COLO668 (cell line): Measurements from ENCODE around the gene LRRC52.

Experiments used
- DNase-seq: peaks from one replicate; lab custom pipeline; 2025; ENCODE audit not compliant: unreplicated experiment; lab: John Stamatoyannopoulos, UW

Gene LRRC52

DNA sequence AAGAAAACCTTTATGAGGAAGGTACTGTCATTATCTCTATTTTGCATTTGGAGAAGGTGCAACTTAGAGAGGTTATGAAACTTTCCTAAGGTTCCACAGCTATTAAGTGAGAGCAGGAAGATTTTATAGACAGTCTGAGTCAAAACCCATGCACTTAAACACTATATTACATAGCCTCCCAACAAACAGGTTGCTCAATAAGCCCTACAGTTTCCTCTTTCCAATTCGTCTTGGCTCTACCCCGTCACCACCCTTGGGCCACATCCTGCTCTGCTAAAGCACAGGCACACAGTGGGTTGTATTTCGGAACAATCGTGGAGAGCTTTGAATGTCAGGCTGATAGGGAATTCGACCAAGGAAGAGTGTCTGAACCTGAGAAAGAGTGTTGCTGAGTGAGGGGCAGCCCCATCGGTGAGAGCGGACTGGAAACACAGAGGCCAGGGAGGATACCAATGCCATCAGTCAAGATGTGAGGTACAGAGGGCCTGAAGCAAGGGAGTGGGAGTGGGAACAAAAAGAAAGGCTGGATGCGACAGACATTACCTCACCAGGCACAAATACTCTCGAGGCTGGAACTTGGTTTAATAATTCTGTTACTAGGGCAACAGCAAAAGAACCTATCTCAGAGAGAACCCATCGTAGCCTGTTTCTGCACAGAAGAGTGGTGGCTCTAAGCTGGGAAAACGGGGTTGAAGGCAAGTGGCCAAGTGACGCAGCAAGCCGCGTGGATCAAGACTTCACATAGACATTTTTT lies 6.3 kb upstream of the LRRC52 start:
- DNase-seq, result no peak

DNA sequence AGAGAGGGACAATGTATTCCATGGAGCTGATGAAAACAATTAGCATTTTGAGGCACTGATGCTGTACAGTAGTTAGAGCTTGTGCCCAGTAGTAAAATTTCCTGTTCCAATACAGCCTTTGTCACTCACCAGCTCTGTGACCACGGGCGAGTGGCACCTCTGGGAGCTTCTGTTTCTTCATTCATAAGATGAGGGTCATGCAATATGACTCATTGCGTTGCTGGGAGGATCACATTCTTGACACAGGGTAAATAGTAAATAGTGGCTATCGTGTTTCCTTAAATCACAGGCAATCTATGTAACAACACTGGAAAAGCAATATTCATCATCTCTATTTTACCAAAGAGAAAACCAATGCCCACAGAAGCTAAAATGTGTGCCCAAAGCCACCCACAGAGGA lies 4.5 kb upstream of the LRRC52 start:
- peak; percentile 50 for DNase-seq

DNA sequence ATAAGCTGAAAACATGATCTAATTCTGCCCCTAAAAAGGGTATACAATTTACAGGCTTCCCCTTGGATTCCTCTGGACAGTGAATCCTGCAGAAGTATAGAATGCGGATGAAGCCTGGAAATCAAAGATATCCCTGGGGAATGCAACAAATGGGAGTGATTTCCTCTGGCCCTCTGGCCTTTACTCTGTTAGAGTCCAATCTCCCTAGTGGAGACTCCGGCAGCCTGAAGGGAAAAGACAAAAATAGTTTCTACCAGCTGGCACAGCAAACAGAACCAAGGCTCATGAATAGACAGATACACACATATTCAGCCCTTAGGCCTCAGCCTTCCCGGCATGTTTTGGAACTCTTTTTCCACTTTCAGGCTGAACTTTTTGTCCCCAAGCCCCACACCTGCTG lies 3.9 kb upstream of the LRRC52 start:
- no peak for DNase-seq

GRCh38 chr1:165542015-165542631 lies 1.7 kb upstream of the LRRC52 start:
- DNase-seq, result no peak

GRCh38 chr1:165542647-165543046 lies 1.2 kb upstream of the LRRC52 start:
- no peak for DNase-seq

- DNase-seq, result no peak
Measured at GRCh38 chr1:165544996-165545395, 1.2 kb downstream of the LRRC52 start.

- DNase-seq, result no peak
Measured at GRCh38 chr1:165545974-165546373, 2.2 kb downstream of the LRRC52 start.

DNA sequence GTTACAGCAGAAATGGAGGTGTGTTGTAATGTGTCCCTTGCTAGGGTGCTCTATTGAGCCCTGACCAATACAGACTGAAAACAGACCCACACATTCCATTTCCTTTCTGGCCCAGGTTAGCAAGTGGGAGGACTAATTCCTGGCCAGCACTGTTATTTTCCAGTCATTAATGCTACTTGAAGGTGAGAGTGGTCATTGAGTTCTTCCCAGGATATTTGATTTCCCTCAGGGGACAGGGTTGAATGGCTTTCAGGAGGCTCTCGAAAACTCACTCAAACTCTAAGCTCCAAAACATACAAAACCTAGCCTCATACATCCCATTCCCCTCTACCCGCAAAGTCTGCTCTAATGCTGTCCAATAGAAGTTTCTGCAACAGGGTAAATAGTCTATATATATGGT lies 6.2 kb downstream of the LRRC52 start:
- DNase-seq, result no peak

DNA sequence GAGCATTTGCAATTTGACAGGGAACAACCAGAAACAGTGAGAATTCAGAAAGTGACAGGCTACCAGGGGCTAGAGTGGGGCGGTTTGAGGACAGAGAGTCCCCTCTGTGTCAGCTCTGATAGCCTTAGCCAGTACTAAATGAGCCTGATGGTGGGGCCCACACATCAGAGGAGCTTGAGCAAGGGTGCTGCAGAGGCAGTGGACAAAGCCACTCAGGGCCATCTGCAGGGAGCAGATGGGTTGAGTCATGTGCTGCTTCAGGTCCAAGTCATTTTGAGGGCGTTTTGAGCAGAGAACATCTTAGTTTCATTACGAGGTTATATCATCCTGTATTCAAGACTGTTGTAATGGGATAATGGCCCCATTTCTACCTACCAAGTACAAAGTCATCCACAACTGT lies 7.7 kb downstream of the LRRC52 start:
- DNase-seq, result no peak

DNA sequence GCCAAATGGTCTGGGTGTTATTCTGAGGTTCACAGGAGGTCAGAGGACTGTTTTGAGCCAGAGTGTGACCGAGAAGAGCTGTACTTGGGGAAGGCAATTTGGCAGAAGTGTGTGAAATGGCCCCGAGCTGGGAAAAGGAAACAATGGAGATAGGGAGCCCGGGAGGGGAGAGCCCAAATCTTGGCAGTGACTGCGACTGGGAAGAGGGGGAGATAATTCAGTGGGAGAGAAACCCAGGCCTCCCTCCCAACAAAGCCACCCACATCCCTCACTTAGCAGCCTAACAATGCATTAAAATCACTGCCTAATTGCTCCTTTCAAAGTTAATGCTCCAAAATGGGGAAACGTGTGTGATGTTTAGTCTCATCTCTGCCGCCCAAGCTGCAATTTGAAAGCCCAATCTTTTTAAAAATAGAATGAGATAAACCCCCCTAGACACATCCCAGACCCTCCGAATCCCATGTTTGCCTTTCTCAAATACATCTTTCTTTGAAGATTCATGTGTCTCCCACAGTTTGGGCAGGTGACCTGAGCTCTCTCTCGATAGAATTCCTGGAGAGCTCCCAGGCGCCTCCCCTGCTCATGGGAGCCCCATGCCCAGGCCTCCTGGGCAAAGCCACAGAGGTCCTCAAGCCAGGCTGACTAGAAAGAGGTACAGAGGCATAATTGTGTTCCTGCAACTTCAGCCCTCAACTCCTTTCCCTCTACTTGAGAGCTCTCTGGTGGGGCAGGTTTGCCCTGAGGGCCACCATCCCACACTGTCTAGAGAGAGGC lies 17.3 kb downstream of the LRRC52 start:
- DNase-seq, result no peak

GRCh38 chr1:165562571-165562970 lies 18.8 kb downstream of the LRRC52 start:
- DNase-seq, result no peak

- DNase-seq, result no peak
Measured at GRCh38 chr1:165563551-165563950, 19.8 kb downstream of the LRRC52 start.

DNA sequence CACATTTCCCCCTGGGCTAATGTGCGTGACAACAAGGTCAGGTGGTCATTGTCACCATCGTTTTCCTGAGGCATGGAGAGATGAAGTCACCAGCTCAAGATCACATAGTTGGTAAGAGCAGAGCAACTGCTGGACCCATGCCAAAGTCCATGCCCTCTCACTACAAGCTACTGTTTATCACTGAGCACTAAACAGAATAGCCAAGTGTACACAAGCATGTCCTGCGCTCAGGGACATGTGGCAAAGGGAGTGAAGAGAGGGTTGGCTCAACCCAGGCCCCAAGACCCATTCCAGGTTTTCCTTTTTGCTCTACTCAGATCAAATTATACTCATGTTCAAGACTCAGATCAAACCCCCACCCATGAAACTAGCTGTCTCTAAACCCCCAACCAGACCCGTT lies 20.8 kb downstream of the LRRC52 start:
- DNase-seq, result peak; percentile 38

DNA sequence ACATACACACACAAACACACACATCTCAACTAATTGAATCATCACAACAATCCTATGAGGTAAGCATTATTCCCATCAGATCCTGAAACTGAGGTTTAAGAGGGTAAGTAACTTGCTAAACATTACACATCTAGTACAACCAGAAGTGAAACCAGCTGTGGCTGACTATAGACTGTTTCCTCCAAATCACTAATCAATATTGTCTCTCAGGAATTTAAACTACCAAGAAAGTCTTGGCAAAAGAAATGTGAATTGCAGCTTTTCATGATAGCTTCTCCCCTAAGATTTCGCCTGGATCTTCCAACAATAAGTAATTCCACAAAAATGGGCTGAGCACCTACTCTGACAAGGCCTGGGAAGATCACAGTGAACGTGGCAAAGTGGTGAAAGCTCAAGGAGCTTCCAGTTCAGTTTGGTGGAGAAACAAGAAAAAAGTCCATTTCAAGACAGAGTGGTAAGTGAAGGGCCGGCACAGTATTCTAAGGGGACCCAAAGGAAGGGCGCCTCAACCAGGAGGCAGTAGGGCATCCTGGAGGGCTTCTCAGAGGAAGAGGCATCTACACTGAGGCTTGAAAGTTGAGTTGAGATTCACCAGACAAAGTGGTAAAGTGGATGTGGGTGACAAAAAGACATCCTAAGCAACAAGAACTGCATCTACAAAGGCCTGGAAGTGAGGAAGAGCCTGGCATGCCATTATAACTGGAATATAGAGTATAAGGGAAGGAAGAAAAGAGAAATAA lies 22.1 kb downstream of the LRRC52 start:
- DNase-seq, result no peak

DNA sequence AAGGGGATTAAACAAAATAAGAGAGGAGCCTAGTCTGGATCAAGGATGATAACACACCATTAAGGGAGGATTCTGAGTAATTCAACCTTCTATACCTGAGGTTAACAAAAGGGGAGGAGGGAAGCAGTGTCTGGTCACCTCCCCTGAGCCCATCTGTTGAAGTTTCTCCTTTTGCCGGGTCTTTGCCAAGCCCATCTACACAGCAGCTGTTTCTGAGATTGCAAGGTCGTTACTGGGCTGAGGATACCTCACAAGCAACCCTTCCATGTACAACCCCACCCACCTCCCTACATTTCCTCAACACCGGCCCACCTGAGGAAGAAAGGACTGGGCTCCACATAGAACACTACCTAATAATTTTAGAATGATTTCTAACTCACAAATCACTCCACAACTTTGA lies 26.3 kb downstream of the LRRC52 start:
- no peak for DNase-seq

DNA sequence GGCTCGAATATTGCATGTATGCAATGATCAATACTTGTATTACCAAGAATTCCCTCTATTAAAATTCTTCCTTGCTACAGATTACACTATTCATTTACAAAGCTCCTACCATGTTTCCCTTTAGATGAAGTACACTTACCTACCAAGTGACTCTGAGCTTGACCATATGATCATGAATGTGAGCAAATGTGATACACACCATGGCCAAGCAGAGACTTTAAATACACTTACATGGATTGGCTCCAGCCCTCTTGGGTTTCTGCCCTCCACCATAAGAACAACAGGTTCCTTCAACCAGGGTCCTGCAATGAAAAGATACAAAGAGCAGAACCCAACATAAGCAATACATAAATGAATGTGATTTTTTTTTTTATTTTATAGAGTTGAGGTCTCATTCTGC lies 30.0 kb downstream of the LRRC52 start:
- no peak for DNase-seq

DNA sequence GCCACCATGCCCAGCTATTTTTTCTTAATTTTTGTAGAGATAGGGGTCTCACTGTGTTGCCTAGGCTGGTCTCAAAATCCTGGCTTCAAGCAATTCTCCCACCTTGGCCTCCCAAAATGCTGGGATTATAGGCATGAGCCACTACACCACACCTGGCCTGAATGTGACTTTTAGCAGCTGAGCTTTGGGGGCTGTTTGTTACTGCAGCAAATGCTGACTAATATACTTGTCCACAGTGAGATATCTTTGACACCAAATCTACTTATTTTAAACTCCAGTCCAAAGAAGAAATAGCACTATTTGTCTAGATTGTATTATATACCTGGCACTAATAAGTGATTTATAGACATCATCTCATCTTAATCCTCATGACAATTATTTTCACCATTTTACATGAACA lies 30.5 kb downstream of the LRRC52 start:
- DNase-seq, result no peak

DNA sequence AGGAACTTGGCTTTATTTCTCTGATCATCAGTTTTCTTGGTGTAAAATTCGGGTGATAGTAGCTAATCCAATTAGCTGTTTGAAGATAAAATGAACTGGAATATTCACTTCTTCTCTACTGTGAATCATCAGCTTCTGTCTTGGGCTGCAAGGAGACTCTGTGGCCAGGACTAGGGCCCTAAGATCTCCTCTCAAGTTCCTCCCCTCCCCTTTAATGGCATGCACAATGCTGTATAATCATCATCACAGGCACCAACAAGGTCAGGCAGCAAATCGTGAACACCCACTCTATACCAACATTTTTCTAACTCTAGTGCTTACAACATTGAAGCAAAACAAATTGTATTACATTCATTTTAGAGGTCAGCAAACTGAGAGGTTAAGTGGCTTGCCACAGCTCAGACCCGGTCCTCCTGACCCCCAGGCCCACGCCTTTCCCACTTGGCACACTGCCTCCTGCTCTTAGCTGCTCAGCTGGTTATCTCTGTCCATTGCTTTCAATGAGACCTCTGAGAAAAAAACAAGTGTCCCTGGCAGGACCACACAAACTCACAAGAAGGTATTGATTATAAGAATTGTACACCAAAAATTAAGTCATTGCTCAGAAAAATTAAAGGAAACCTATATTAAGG lies 31.8 kb downstream of the LRRC52 start:
- DNase-seq, result no peak

- no peak for DNase-seq
Measured at GRCh38 chr1:165576536-165576935, 32.7 kb downstream of the LRRC52 start.

- DNase-seq, result no peak
Measured at GRCh38 chr1:165577707-165578106, 33.9 kb downstream of the LRRC52 start.
